ENCODE data around the gene HPCA.
"Not testable (repeated sequence)": the region's sequence is repeated elsewhere in the genome, so short reads cannot be mapped to it uniquely, and the experiment has no call there.

Gene HPCA

DNA sequence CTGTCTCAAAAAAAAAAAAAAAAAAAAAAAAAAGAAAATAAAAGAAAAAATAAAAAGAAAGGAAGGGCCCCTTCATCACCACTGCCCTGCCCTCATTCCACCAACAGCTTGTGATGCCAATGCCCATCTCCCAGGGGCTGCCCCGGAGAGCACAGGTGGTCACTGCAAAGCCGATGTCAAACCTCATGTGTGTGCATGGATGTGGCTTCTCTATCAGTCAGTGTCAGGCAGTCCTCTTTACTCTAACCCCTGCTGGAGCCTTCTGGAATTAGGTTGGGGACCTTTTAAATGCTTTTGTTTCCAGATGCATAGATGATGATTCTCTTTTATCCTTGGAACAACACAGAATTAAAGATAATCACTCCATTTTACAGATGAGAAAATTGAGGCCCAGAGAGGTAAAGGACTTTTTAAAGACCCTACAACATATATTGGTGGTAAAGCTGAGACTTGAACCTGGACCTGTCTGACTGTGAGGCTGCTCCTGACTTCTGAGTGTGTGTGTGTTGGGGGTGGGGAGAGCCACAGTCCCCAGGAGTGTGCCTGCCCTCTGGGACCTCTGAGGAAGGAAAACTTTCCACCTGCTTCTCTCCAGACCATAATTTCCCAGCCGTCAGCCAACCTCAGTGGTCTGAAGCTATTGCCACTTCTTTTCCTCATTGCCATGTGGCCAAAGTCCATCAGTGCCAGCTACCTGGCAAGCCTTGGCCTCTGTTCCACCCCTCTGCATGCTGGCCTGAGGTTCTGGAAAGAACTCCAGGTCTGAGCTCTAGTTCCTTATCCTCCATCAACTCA, 17.9 kb downstream of the HPCA start:
- DNase-seq, result no peak

DNA sequence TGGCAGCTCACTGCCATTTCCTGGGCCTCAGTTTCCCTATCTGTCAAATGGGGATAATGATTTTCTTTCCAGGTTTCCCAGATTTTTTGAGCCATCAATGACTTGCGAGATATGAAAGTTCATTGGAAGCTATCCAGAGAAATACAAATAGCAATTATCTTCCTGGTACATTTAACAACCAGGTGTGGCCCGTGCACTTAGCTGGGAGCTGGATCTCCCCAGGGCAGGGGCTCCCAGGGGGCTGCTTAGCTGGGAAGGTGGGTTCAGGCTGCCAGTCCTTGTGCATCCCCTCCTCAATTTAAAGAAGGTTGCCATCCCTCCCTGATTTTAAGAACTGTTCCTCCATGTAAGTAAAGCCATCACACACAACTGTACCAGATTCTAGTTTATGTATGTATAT, 18.5 kb downstream of the HPCA start:
- no peak for DNase-seq

DNA sequence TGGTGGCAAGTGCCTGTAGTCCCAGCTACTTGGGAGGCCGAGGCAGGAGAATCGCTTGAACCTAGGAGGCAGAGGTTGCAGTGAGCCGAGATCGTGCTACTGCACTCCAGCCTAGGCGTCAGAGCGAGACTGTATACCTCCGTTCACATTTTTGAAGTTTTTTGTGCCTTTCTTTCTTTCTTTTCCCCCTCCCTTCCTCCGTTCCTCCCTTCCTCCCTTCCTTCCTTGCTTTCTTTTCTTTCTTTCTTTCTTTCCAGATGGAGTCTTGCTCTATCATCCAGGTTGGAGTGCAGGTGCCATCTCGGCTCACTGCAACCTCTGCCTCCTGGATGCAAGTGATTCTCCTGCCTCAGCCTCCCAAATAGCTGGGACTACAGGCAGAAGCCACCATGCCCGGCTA, 19.3 kb downstream of the HPCA start:
- DNase-seq, result not testable (repeated sequence)

DNA sequence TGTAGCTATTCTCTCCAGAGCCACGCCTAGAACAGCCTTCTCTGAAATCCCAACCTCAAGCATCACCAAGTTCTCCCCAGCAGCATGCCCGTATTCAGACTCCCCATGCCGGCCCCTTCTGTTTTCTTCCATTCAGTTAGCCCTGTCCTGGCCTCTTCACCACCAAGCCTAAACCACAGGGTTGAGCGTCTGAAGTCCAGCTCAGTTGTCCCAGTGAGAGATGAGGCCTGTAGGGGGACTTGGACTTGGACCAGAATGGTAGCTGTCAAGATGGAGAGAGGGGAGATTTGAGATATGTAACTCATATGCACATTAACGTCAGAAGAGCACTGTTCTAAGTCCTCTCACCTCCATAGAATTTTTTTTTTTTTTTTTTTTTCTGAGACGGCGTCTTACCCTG, 20.4 kb downstream of the HPCA start:
- DNase-seq, result no peak

DNA sequence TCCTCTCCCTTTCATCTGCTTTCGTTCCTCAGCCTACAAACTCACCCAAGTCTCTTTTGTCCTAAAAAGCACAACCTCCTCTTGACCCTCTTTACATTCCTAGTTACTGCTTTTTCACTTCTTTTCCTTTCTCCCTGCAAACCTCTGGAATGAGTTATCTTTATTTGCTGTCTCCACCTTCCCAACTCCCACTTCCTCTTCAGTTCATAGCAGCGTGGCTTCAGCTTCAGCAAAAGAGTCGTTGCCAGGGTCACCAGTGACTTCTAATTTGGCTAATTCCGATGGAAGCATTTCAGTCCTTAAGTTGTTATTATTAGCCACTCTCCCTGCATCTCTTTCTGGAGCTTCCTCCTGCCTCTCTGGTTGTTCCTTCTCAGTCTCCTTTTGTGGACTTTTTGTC, 21.1 kb downstream of the HPCA start:
- no peak for DNase-seq

DNA sequence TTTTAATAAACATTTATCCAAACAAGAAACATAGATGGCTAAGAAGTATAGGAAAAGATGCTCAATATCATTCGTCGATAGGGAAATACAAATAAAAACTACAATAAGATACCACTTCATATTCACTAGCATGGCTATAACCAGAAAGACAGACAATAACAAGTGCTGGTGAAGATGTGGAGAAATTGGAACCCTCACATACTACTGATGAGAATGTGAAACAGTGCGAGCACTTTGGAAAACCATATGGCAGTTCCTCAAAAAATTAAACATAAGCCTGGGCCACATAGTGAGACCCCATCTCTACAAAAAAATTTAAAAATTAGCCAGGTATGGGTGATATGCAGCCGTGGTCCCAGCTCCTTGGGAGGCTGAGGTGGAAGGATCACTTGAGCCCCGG, 24.0 kb downstream of the HPCA start:
- no peak for DNase-seq

DNA sequence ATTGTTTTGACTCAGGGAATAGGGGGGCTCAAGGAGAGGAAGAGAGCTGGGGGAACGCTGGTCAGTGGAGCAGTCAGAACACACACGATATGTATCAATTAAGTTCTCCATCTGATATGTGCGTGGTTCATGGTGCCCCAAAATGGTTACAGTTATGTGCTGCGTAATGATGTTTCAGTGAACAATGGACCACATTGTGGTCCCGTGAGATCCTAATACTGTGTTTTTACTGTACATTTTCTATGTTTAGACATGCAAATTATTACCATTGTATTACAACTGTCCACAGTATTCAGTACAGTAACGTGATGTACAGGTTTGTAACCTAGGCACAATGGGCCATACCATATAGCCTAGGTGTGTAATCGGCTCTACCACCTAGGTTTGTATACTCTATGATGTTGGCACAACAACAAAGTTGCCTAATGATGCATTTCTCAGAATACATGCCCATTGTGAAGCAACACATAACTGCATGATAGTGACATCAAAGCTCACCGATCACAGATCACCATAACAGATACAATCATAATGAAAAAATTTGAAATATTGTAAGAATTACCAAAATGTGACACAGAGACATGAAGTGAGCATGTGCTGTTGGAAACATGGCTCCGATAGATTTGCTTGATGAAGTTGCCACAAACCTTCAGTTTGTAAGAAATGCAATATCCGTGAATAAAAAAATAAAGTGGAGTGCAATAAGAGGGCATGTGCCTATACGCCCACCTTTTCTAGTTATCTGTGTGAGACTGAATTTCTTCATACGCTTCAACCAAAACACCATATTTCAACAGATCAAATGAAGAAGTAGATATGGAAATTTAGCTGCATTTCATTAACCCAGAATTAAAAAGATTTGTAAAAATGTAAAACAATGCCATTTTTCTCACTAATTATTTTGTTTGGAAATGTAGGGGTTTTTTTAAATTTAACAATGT, 29.7 kb downstream of the HPCA start:
- DNase-seq, result no peak

DNA sequence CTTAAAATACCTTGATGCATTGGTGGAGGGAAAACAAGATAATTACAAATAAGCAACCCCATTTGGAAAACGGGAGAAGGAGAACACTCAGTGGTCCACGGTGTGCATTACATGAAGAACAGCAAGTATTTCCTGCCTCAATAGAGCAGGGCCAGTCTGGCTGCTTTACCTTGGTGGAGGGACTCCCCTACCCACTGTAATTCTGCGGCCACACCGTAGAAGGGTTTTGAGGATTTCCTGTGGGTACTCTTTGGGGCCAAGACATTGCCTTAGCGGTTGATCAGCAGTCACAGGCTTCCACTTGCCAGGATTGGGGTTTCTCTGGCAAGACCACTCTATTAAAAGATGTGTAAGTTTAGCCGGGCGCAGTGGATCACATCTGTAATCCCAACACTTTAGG, 31.2 kb downstream of the HPCA start:
- DNase-seq, result no peak

DNA sequence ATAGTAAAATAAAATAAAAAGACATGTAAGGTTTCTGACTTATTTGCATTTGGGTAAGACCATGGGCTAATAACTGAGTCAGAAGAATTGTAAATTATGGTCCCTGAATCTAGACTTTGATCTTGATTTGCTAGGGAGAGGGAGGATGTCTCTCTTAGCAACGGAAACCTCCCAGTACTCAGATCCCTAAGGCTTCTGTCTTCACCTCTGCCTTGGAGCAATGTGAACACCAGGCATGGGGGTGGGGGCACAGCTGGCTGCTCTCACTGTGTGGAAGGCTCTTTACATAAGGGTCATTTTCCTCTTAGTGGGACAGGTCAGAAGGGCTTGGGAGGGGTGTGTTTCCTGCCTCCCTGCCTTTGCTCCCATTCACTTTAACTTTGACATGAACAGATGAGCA, 31.9 kb downstream of the HPCA start:
- no peak for DNase-seq

DNA sequence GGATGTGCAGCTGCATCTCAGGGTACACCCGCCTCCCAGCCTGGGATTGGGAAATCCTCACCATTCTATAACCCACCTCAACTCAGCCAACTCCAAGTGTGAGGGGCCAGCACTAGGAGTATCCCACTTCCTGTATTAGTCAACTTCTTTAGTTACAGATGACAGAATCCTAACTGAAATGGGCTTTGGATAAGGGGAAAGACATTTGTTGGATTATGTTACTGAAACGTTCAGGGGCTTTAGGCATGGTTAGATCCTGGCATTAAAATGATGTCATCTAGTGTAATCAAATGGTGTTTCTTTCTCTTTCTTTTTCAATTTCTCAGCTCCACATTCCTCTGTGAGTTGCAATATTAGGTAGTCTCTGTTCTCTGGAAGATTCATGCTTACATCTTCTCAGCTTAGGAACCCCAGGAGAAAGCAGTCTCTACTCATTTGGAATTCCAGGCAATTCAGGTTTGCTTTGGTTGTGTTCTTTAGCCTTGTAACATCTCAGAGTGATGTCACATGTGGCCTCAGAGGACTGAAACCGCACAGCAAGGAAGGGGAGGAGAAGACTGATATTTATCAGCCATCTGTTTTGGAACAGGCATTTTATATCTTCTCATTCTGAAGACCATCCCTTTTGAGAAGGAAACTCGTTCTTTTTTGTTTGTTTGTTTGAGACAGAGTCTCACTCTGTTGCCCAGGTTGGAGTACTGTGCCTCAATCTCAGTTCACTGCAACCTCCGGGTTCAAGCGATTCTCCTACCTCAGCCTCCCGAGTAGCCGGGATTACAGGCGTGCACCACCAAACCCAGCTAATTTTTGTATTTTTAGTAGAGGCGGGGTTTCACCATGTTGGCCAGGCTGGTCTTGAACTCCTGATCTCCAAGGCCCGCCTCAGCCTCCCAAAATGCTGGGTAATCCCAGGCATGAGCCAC, 33.8 kb downstream of the HPCA start:
- DNase-seq, result peak; percentile 58

DNA sequence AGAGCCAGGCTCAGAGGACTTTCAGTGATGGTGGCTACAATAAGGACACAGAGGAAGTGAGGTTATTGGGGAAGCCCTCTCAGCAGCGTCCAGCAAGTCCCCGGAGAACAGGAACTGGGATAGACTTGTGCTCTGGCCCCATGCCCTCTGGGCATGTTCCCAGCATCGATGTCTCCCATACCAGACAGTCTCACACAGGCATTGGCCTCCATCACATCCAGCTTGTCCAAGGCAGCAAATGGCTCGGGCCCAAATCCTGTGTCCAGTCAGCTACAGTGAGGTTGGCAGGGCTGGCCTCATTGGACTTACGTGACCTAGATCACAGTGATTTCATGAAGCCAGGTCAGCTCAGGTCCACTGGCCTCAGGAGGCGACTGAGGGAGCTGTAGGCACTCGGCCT, 34.5 kb downstream of the HPCA start:
- DNase-seq, result no peak

DNA sequence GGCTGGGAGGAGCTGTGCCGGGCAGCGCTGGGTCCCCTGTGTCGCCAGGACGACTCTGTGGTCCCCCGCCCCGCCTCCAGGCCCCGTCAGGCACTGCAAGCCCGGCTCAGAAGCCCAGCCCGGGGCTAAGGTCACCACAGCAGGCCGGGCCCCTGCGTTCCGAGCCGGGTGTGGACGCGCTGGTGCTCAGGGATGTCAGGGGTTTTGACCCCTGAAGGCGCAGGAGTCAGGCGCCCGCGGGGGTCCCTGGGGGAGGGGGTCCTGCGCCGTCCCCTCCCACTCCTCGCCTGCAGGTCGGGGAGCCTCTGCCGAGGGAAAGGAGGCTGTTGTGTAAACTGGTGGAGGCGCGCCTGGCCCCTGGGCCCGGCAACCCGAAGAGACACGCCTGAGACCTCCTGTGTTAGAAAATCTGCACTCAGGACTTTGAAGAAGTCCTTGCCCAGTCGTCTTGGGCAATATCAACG, 38.6 kb downstream of the HPCA start:
- no peak for DNase-seq

DNA sequence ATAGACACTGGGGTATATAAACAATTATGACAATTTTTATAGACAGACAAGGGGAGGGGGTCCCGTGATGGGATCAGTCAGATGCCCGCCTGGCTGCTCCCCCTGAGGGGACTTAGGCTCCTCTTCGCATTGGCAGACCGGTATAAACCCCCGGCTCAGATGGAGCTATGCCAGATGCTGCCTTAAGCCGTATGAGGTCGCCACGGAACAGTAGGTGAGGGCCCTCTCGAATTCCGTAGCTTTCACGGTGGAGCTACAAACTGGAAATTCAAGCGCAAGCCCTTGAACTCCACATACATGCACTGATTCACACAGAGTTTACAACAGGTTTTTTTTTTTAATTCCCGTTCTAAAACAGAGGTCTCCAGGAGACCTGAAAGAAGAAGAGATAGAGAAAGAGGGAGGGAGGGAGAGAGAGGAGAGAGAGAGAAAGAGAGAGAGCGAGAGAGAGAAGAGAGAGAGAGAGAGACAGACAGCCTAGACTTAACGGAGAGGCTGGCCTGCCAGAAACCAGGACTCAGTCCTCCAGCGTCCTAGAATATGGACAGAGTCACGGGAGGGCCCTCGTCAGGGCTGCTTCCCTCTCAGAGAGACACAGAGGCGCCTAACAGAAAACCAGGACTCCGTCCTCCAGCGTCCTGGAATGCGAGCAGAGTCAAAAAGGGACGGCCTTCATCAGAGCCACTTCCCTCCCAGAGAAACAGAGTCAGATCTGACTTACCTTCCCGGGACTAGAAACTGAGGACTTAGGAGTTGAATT, 39.3 kb downstream of the HPCA start:
- no peak for DNase-seq

DNA sequence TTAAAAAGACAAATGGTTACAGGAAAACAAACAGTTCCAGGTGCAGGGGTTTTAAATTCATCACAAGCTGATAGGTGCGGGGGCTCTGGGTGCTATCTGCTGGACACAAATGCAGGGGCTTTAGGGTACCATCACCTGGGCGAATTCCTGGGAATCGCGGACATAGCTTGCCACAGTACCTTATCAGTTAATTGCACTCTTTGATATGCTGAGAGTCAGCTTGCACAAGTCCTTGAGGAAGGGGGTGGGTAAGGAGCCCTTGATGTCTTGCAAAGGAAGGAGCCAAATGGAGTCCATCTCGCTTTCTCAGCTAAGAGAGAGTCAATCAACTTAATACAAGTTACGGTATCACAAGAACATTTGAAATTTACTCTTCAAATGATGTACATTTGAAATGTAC, 40.3 kb downstream of the HPCA start:
- DNase-seq, result no peak

DNA sequence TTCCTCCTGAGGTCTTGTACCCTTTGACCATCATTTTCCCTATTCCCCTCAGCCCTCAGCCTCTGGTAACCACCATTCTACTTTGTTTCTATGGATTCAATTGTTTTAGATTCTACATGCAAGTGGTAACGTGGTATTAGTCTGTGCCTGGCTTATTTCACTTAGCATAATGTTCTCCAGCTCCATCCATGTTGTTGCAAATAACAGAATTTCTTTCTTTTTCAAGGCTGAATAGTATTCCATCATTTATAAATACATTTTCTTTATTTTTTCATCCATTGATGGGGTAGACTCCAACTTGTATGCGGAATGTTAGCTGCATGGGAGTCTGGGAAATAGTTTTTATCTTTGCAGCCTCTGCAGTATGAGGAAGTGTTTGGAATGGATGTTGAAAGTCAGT, 41.1 kb downstream of the HPCA start:
- no peak for DNase-seq

DNA sequence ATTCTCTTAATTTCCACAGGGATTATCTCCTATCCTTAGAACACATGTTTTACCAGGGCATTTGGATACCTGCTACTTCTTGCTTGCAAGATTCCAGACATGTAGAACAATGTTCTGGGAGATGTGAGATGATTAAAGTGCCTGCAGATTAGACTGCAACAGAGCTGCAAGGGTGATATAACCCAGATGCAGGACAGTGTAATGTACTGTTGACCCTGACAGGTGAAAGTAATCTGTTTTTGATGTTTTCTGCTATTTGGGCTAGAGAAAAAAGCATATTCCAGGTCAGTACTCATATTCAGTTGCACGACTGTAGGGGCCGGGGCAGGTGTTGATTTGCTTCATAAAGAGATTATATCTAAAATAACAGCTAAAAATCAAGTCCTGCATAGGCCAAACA, 42.0 kb downstream of the HPCA start:
- no peak for DNase-seq

DNA sequence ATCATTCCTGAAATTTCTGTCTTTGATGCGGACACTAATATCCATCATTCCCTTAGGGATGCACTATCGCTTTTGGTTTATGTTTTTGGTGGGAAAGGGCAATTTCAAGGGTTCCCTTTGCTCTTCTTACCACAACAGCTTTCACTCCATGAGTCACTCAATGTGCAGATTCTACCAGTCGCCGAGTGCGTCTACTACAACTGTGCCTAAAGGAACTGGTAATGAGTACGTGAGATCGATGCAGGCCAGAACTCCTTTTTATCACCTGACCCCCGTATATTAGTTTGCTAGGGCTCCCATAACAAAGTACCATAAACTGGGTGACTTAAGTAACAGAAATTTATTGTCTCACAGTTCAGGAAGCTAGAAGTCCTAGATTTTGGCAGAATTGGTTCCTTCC, 42.4 kb downstream of the HPCA start:
- no peak for DNase-seq

DNA sequence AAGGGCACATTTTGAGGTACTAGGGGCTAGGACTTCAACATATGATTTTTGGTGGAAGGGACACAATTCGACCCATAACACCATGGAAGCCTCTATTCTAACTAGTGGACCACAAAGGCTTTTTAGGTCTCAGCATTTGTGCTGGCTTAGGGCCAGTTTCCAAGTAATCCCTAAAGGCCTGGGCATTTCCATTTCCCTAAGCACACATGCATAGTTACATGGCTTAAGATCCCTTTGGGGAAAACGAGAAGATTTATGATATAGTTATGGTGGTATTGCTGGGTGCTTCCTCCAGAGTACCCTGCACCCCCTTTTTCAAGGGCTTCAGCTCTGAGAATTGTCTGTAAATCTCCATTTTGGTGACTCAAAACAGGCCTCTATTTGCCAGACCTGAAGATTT, 43.1 kb downstream of the HPCA start:
- no peak for DNase-seq

DNA sequence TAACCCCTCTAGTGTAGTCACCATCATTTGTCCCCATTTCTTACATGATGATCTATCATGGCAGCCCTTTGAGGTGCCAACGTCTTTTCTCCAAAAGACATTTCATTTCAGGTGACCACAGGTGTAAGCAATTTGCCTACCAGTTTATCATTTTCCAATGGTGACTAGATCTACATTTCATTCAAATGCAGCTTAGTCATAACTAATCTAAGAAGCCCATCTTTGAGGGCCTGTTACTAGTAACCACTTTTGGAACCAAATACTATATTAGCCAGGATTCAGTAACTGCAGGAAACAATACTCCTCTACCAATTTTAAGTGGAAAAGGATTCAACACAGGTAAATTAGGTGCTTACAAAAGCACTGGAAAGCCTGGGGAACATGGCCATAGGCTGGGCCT, 45.5 kb downstream of the HPCA start:
- DNase-seq, result no peak

DNA sequence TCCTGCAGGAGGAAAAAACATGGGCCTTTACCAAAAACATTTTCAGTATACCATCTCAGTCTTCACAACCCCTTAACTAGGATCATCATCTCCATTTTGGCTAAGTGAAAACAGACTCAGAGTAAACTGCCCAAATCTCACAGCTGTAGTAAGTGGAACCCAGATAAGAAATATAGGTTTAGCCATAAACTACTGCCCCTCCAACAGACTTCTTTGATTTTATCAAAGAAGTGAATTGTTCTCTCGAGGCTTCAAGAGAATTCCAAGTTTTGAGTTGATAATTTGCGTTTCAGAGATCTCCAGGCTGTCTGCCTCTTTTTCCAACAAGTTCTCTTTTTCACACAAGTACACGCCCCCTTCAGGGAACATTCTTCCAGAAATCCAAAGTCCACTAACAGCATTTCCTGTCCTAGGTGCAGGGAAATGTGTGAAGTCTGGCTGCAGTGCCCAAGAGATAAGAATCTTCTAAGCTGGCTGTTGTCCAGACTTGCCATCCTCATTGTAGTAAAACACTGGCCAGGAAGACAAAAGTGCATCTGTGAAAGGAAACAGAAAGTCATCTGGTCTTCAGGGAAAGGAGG, 47.5 kb downstream of the HPCA start:
- no peak for DNase-seq

DNA sequence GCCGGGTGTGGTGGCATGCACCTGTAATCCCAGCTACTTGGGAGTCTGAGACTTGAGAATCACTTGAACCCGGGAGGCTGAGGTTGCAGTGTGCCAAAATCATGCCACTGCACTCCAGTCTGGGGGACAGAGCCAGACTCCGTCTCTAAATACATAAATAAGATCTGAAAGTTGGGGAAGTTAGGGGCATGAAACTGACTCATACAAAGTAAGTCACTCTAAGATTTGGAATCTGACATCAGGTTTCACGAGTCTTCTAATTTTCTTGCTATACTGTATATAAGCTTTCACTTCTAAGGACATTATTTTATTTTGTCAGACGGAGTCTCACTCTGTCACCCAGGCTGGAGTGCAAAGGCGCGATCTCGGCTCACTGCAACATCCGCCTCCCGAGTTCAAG, 48.2 kb downstream of the HPCA start:
- DNase-seq, result no peak

DNA sequence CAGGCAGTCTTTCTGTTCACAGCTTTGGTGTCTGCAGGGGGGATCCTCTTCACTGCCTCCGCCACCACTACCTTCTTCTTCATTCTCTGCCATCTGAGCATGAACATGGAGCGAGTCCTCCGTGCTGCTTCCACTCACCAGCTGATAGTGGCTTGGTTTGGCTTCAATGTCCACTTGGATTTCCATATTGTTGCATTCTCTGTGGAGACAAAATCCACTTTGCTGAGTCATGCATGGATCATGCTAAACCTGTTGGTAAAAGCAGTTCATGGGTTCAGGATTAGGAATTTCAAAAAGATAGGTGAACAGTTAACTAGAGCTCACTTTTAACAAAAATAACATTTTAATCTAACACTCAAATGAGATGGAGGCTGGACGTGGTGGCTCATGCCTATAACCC, 50.8 kb downstream of the HPCA start:
- no peak for DNase-seq

All from suppressor macrophage treated with lipopolysaccharide for 4 hours (primary cell).